Stomach smooth muscle (tissue), 2 donors: ENCODE results near the gene PXMP4.
"Not testable (repeated sequence)": the region's sequence is repeated elsewhere in the genome, so short reads cannot be mapped to it uniquely, and the experiment has no call there.

Experiments used
- H3K27ac ChIP-seq: one replicate; pipeline ENCODE4 v1.7.0; 2013; ENCODE audit warnings: mild to moderate bottlenecking, low read length, inconsistent platforms
- H3K27me3 ChIP-seq, 2 donors: one replicate each; pipeline ENCODE4 v1.7.0; 2013; ENCODE audit warnings: low read length in 2 of 2; ENCODE audit not compliant: insufficient read depth in 2 of 2, control insufficient read depth in 1 of 2
- H3K36me3 ChIP-seq, 2 donors: one replicate each; pipeline ENCODE4 v1.7.0; 2013; ENCODE audit warnings: low read length in 2 of 2; ENCODE audit not compliant: control insufficient read depth in 2 of 2, insufficient read depth in 2 of 2
- H3K4me1 ChIP-seq: one replicate; pipeline ENCODE4 v1.7.0; 2013; ENCODE audit warnings: low read length; ENCODE audit not compliant: control insufficient read depth, insufficient read depth
- H3K4me3 ChIP-seq, 2 donors: one replicate each; pipeline ENCODE4 v1.7.0; 2013; ENCODE audit warnings: low read length in 2 of 2
- H3K9ac ChIP-seq, 2 donors: one replicate each; pipeline ENCODE4 v1.7.0; 2013; ENCODE audit warnings: low read length in 2 of 2, mild to moderate bottlenecking in 1 of 2
- H3K9me3 ChIP-seq, 2 donors: one replicate each; pipeline ENCODE4 v1.7.0; 2013; ENCODE audit warnings: low read length in 2 of 2; ENCODE audit not compliant: control insufficient read depth in 2 of 2
- donor health status: healthy.
- donor health status: Pancreatic carcinoma.

The PXMP4 gene

GRCh38 chr20:33719989-33720709 lies at the start of gene PXMP4:
Gene PXMP4 (minus strand): TSS chr20:33720310. CDS start chr20:33720207, 103 bp downstream.
- no peaks in the 10 kb centered on the region for H3K9me3 ChIP-seq
- H3K27ac ChIP-seq, result peak within 1 kb of the TSS; percentile 69
- peak within 1 kb of the TSS; percentile 88 to 97 for H3K4me3 ChIP-seq
- H3K4me1 ChIP-seq, result peaks cover 12% of the 10 kb centered on the region
- H3K27me3 ChIP-seq, result no peaks in the 10 kb centered on the region
- H3K9ac ChIP-seq, result peak within 1 kb of the TSS; percentile 75 to 83
- H3K36me3 ChIP-seq, result no peaks in the 10 kb centered on the region

GRCh38 chr20:33769043-33769442 lies 48.9 kb upstream of the PXMP4 start:
- Histone ChIP-seq H3K27me3 (no peaks in the 10 kb centered on the region), H3K4me1 (no peaks in the 10 kb centered on the region), H3K27ac (no peak overlapping the region), H3K4me3 (no peak overlapping the region), H3K36me3 (peaks cover 8 to 10% of the 10 kb centered on the region in 2 donors), H3K9me3 (no peaks in the 10 kb centered on the region), H3K9ac (no peak overlapping the region)

- peaks cover 4 to 10% of the 10 kb centered on the region in 2 donors for H3K36me3 ChIP-seq
- no peaks in the 10 kb centered on the region for H3K4me1 ChIP-seq
- no peak overlapping the region for H3K9ac ChIP-seq
- H3K4me3 ChIP-seq, result no peak overlapping the region
- H3K27me3 ChIP-seq, result no peaks in the 10 kb centered on the region
- no peaks in the 10 kb centered on the region for H3K9me3 ChIP-seq
- no peak overlapping the region for H3K27ac ChIP-seq
Observed at GRCh38 chr20:33767777-33768138, 47.6 kb upstream of the PXMP4 start.

- Histone ChIP-seq H3K36me3 (peaks cover 4 to 13% of the 10 kb centered on the region in 2 donors), H3K9me3 (no peaks in the 10 kb centered on the region), H3K9ac (no peak overlapping the region), H3K27ac (no peak overlapping the region), H3K27me3 (no peaks in the 10 kb centered on the region), H3K4me1 (no peaks in the 10 kb centered on the region), H3K4me3 (no peak overlapping the region)
Observed at GRCh38 chr20:33766686-33767085, 46.6 kb upstream of the PXMP4 start.

- no peaks in the 10 kb centered on the region for H3K4me1 ChIP-seq
- no peak overlapping the region for H3K4me3 ChIP-seq
- H3K9me3 ChIP-seq, result no peaks in the 10 kb centered on the region
- H3K27ac ChIP-seq, result no peak overlapping the region
- H3K36me3 ChIP-seq, result peaks cover 4 to 15% of the 10 kb centered on the region in 2 donors
- no peaks in the 10 kb centered on the region for H3K27me3 ChIP-seq
- H3K9ac ChIP-seq, result no peak overlapping the region
Observed at GRCh38 chr20:33765592-33765991, 45.5 kb upstream of the PXMP4 start.

- H3K9me3 ChIP-seq, result no peaks in the 10 kb centered on the region
- peaks cover 4 to 14% of the 10 kb centered on the region in 2 donors for H3K36me3 ChIP-seq
Observed at GRCh38 chr20:33765099-33765498, 45.0 kb upstream of the PXMP4 start.

GRCh38 chr20:33761698-33762250 lies 41.7 kb upstream of the PXMP4 start:
- Histone ChIP-seq H3K4me3 (no peak overlapping the region), H3K9me3 (peaks cover 6 to 9% of the 10 kb centered on the region in 2 donors), H3K36me3 (peaks cover 6 to 7% of the 10 kb centered on the region in 2 donors), H3K9ac (no peak overlapping the region), H3K27me3 (no peaks in the 10 kb centered on the region), H3K4me1 (no peaks in the 10 kb centered on the region), H3K27ac (no peak overlapping the region)

More at GRCh38 chr20:33765099-33765498, 45.0 kb upstream of the PXMP4 start:
- Histone ChIP-seq H3K4me3 (no peak overlapping the region), H3K9ac (no peak overlapping the region), H3K27me3 (no peaks in the 10 kb centered on the region), H3K27ac (no peak overlapping the region), H3K4me1 (no peaks in the 10 kb centered on the region)

- Histone ChIP-seq H3K27ac (no peak overlapping the region), H3K27me3 (no peaks in the 10 kb centered on the region), H3K9me3 (peaks cover 6 to 9% of the 10 kb centered on the region in 2 donors), H3K4me1 (no peaks in the 10 kb centered on the region), H3K9ac (no peak overlapping the region), H3K4me3 (no peak overlapping the region), H3K36me3 (peaks cover 9 to 16% of the 10 kb centered on the region in 2 donors)
Observed at GRCh38 chr20:33757458-33757857, 37.3 kb upstream of the PXMP4 start.

GRCh38 chr20:33757046-33757445 lies 36.9 kb upstream of the PXMP4 start:
- Histone ChIP-seq H3K4me3 (no peak overlapping the region), H3K27ac (no peak overlapping the region), H3K27me3 (no peaks in the 10 kb centered on the region), H3K9ac (no peak overlapping the region), H3K4me1 (no peaks in the 10 kb centered on the region), H3K36me3 (peaks cover 9 to 19% of the 10 kb centered on the region in 2 donors), H3K9me3 (peaks cover 6 to 9% of the 10 kb centered on the region in 2 donors)

GRCh38 chr20:33755936-33756490 lies 35.9 kb upstream of the PXMP4 start:
- peaks cover 12 to 17% of the 10 kb centered on the region in 2 donors for H3K36me3 ChIP-seq
- H3K27me3 ChIP-seq, H3K4me3 ChIP-seq, H3K9ac ChIP-seq, H3K4me1 ChIP-seq, H3K27ac ChIP-seq, H3K9me3 ChIP-seq: not testable (repeated sequence)

- Histone ChIP-seq H3K27ac (no peak overlapping the region), H3K9me3 (peaks cover 6 to 9% of the 10 kb centered on the region in 2 donors), H3K36me3 (peaks cover 12 to 19% of the 10 kb centered on the region in 2 donors), H3K4me3 (no peak overlapping the region), H3K27me3 (no peaks in the 10 kb centered on the region), H3K4me1 (no peaks in the 10 kb centered on the region), H3K9ac (no peak overlapping the region)
Observed at GRCh38 chr20:33753763-33754162, 33.7 kb upstream of the PXMP4 start.
